ENCODE data around the gene KDELR3. TPM values are rescaled to one million over a fixed set of nuclear protein-coding genes. Genes with fewer than 3 reads are reported as not detected.
A peak's percentile ranks its signal among the peaks of the same experiment; 100 is the strongest.

Gene KDELR3
- polyA plus RNA-seq, 1 donor (not counting 4 experiments of a cell fraction or from before 2014, with no cell fraction given): 10.1 TPM

DNA sequence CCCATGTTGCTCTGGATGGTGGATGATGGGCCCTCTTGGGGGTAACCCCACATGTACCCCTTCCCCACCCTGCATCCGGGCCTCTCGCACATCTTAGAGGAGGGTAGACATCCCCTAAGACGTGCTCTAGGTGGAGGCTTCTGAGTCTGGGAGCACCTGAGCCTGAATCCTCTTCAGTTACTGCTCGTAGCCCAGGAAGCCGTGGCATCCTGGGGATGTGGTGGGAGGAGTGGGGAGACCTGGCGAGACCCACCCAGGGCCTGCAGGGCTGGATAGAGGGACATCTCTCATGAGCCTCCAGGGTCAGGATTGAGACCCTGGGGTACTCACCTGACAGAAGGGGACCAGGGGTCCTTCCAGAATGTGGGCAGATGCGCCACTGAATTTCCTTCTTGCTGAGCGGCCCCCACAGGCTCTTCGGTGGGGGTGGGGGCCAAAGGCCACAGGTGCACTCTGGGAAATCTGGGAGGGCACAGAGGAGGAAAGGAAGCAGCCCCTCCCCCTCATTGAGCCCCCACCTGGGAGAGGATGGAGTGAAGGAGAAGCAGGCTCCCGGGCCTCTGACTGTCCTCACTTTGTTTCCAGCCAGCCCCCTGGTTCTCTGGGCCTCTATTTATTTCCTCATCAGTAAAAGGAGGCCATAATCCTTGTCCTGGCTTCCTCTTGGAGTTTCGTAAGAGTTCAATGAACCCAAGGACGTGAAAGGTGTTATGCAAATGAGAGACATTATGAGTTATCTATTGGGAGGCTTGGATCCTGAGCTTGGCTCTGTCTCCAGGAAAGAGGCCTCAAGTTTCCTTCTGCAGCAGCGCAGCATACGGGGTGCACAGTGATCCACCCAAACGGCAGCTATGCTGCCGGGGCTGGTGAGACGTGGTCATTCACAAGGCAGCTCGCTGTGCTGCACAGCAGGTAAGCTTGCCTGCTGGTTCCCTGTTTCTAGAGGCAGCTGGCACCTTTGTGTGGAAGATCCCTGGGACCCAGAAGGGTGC, 44.1 kb upstream of the KDELR3 start:
- no peaks in the 10 kb centered on the region for H3K79me2 ChIP-seq (ENCODE audit: control insufficient read depth, insufficient read depth, low read length)
- no peaks in the 10 kb centered on the region for H3K36me3 ChIP-seq (ENCODE audit: control insufficient read depth in 2 of 2, extremely low read depth in 1 of 2, insufficient read depth in 2 of 2, low read length in 2 of 2)
- H4K20me1 ChIP-seq (ENCODE audit: control insufficient read depth, extremely low read depth, insufficient read depth, low read length): no peaks in the 10 kb centered on the region
- FAIRE-seq (peak; percentile 44), DNase-seq (ENCODE audit: low read depth, low spot score) (no peak)
- H3K27me3 ChIP-seq (ENCODE audit: control insufficient read depth, extremely low read depth, insufficient read depth, low read length): no peaks in the 10 kb centered on the region
- H3K9me3 ChIP-seq (ENCODE audit: control insufficient read depth, low read depth, low read length): no peaks in the 10 kb centered on the region
- no peak overlapping the region for H3K9ac ChIP-seq (ENCODE audit: control insufficient read depth, extremely low read depth, insufficient read depth, low read length)
- no peak overlapping the region for H3K27ac ChIP-seq (ENCODE audit: control insufficient read depth, insufficient read depth, low read length)
- H3K4me2 ChIP-seq (ENCODE audit: control insufficient read depth, extremely low read depth, insufficient read depth, low read depth, low read length): no peak overlapping the region
- no peak overlapping the region for H2AFZ ChIP-seq (ENCODE audit: control insufficient read depth, low read length)
- H3K9me1 ChIP-seq (ENCODE audit: control insufficient read depth, extremely low read depth, insufficient read depth, low read length): no peaks in the 10 kb centered on the region
- dilution Hi-C loops (cut with MboI; ENCODE audit: extremely low pct_ligation_motif_present, low sequenced_read_pairs): no loop called here
- H3K4me3 ChIP-seq (ENCODE audit: control insufficient read depth in 2 of 3, extremely low read depth in 1 of 3, insufficient read depth in 2 of 3, low read depth in 1 of 3, low read length in 3 of 3): no peak overlapping the region
- H3K4me1 ChIP-seq (ENCODE audit: control insufficient read depth, extremely low read depth, insufficient read depth, low read length): peaks cover 10% of the 10 kb centered on the region
- TF ChIP-seq CTCF (optimal IDR thresholded peaks at IDR 0.05 in 1 of 3, IDR thresholded peaks at IDR 0.05 in 1 of 3, conservative IDR thresholded peaks at IDR 0.05 in 1 of 3; ENCODE audit: extremely low read depth in 1 of 3, insufficient read depth in 2 of 3, low read length in 3 of 3) (no peak), EZH2 (IDR thresholded peaks at IDR 0.05; ENCODE audit: low read length) (no peak)

DNA sequence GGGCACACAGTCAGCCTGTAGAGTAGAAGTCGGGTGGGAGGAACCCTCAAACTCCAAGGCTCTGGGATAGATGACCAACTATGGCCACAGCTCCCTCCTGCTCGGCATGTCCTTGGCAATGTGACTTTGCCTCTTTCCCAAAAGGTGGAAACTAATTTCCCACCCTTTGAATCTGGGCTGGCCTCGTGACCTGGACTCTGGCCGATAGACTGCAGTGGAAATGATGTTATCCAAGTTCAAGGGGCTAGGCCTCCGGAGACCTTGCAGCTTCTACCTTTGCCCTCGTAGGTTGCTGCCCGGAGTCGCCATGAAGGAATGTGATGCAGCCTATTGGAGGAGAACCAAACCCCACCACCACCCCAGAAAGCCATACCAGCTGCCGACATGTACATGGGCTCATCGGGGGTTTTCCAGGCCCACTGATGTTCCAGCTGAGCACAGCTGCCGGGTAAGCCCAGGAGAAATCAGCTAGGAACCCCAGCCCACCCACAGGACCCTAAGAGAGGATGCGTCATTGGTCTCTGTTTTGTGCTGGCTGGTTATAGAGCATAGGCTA, 43.3 kb upstream of the KDELR3 start:
- no peaks in the 10 kb centered on the region for H4K20me1 ChIP-seq (ENCODE audit: control insufficient read depth, extremely low read depth, insufficient read depth, low read length)
- FAIRE-seq: no peak
- no peaks in the 10 kb centered on the region for H3K79me2 ChIP-seq (ENCODE audit: control insufficient read depth, insufficient read depth, low read length)
- H3K4me3 ChIP-seq (ENCODE audit: control insufficient read depth in 2 of 3, extremely low read depth in 1 of 3, insufficient read depth in 2 of 3, low read depth in 1 of 3, low read length in 3 of 3): no peak overlapping the region
- H3K9me1 ChIP-seq (ENCODE audit: control insufficient read depth, extremely low read depth, insufficient read depth, low read length): no peaks in the 10 kb centered on the region
- TF ChIP-seq CTCF (optimal IDR thresholded peaks at IDR 0.05 in 1 of 3, IDR thresholded peaks at IDR 0.05 in 1 of 3, conservative IDR thresholded peaks at IDR 0.05 in 1 of 3; ENCODE audit: extremely low read depth in 1 of 3, insufficient read depth in 2 of 3, low read length in 3 of 3) (no peak), EZH2 (IDR thresholded peaks at IDR 0.05; ENCODE audit: low read length) (no peak)
- no peak overlapping the region for H2AFZ ChIP-seq (ENCODE audit: control insufficient read depth, low read length)
- dilution Hi-C loops (cut with MboI; ENCODE audit: extremely low pct_ligation_motif_present, low sequenced_read_pairs): no loop called here
- H3K9me3 ChIP-seq (ENCODE audit: control insufficient read depth, low read depth, low read length): no peaks in the 10 kb centered on the region
- no peak overlapping the region for H3K27ac ChIP-seq (ENCODE audit: control insufficient read depth, insufficient read depth, low read length)
- H3K36me3 ChIP-seq (ENCODE audit: control insufficient read depth in 2 of 2, extremely low read depth in 1 of 2, insufficient read depth in 2 of 2, low read length in 2 of 2): no peaks in the 10 kb centered on the region
- H3K9ac ChIP-seq (ENCODE audit: control insufficient read depth, extremely low read depth, insufficient read depth, low read length): no peak overlapping the region
- peaks cover 10% of the 10 kb centered on the region for H3K4me1 ChIP-seq (ENCODE audit: control insufficient read depth, extremely low read depth, insufficient read depth, low read length)
- no peak for DNase-seq (ENCODE audit: low read depth, low spot score)
- H3K27me3 ChIP-seq (ENCODE audit: control insufficient read depth, extremely low read depth, insufficient read depth, low read length): peaks cover 3% of the 10 kb centered on the region
- H3K4me2 ChIP-seq (ENCODE audit: control insufficient read depth, extremely low read depth, insufficient read depth, low read depth, low read length): no peak overlapping the region

All from keratinocyte (primary cell).